K562 (cell line): Measurements from ENCODE around the gene AGO4. TPM values are rescaled to one million over a fixed set of nuclear protein-coding genes. Genes with fewer than 3 reads are reported as not detected.

ENCODE experiments used
- CCNT2 ChIP-seq: IDR thresholded peaks from 2 replicates; pipeline ENCODE4 v1.6.1; 2011; ENCODE audit warnings: borderline replicate concordance, low read depth, mild to moderate bottlenecking, moderate library complexity, mixed read lengths, low read length; ENCODE audit not compliant: insufficient read length; ENCODE audit errors: extremely low read depth
- CREM ChIP-seq: IDR thresholded peaks from 2 replicates; pipeline ENCODE4 v1.6.1; 2014; ENCODE audit warnings: antibody characterized with exemption, low read depth
- FUS ChIP-seq: fragments of 200-400 bp; formaldehyde crosslinking; optimal IDR thresholded peaks from 2 replicates; pipeline ENCODE3; 2017; ENCODE audit warnings: low read depth, low read length
- GATAD2A ChIP-seq: fragments of 450-650 bp; IDR thresholded peaks from 2 replicates; pipeline ENCODE4 v1.6.1; 2017
- HMGXB4 ChIP-seq: sonication (generic); formaldehyde crosslinking; IDR thresholded peaks from 2 replicates; pipeline ENCODE4 v1.8.1; 2023; ENCODE audit warnings: mild to moderate bottlenecking, missing genetic modification reagents
- HNRNPL ChIP-seq: fragments of 200-400 bp; formaldehyde crosslinking; IDR thresholded peaks from 2 replicates; pipeline ENCODE4 v1.6.1; 2017; ENCODE audit warnings: low read depth, mild to moderate bottlenecking, low read length
- ID3 ChIP-seq, 2 experiments: fragments of 250-450 bp in 1 of 2; fragments of 450-650 bp in 1 of 2; sonication (Bioruptor Pico) in 1 of 2; IDR thresholded peaks; 2 replicates each; pipeline versions ENCODE4 v1.6.1 to v1.8.0; 2016 to 2021; ENCODE audit warnings: mild to moderate bottlenecking in 2 of 2, moderate library complexity in 2 of 2, missing compliant biosample characterization in 1 of 2, missing genetic modification characterization in 1 of 2
- KDM5B ChIP-seq: fragments of 200-600 bp; sonication (generic); IDR thresholded peaks from 2 replicates; pipeline ENCODE4 v1.6.1; 2012; ENCODE audit warnings: low read depth, mild to moderate bottlenecking, moderate library complexity, low read length, control low read depth, inconsistent platforms; ENCODE audit not compliant: insufficient replicate concordance
- SAP30 ChIP-seq: fragments of 200-600 bp; sonication (generic); IDR thresholded peaks from 2 replicates; pipeline ENCODE4 v1.6.1; 2012; ENCODE audit warnings: borderline replicate concordance, low read depth, mild to moderate bottlenecking, moderate library complexity, low read length, control low read depth, inconsistent platforms; ENCODE audit not compliant: insufficient read depth, poor library complexity, severe bottlenecking
- STAT6 ChIP-seq: sonication (generic); formaldehyde crosslinking; IDR thresholded peaks from 2 replicates; pipeline ENCODE4 v1.8.1; 2023; ENCODE audit warnings: mild to moderate bottlenecking, missing genetic modification reagents
- TARDBP ChIP-seq: fragments of 450-650 bp; IDR thresholded peaks from 2 replicates; pipeline ENCODE4 v1.6.1; 2016
- TBP ChIP-seq: optimal IDR thresholded peaks from 2 replicates; pipeline ENCODE3; 2011; ENCODE audit warnings: low read depth, low read length, improper control_type of control experiment
- TCF3 ChIP-seq: sonication (generic); formaldehyde crosslinking; IDR thresholded peaks from 2 replicates; pipeline ENCODE4 v1.4.0; 2020; ENCODE audit warnings: mild to moderate bottlenecking, missing genetic modification reagents
- ZNF586 ChIP-seq: fragments of 450-650 bp; formaldehyde crosslinking; conservative IDR thresholded peaks from 2 replicates; pipeline ENCODE4 v1.4.0; 2020; ENCODE audit warnings: mild to moderate bottlenecking, moderate library complexity
- polyA plus RNA-seq, 8 experiments: library from polyadenylated mRNA; depleted of rRNA in 4 of 8; stranded (reverse) in 5 of 8; unstranded in 3 of 8; fragments of >200 nt; fragmentation: Nextera tagmentation in 2 of 8; fragmentation: Illumina TruSeq in 1 of 8; extraction: Ambion mirVana in 2 of 8; extraction: Trizol in 1 of 8; gene quantifications; 2 replicates each; pipeline versions ENCODE4 v1.2.1 to v1.2.3, GENCODE V29; 2011 to 2014; ENCODE audit warnings: inconsistent platforms in 1 of 8, missing spikeins in 1 of 8
- total RNA-seq, 7 experiments: library from RNA; depleted of rRNA in 6 of 7; stranded (reverse); fragments of >200 nt in 6 of 7; fragmentation: Illumina TruSeq in 2 of 7; extraction: Trizol in 2 of 7; gene quantifications; 2 replicates each; pipeline versions ENCODE4 v1.2.1 to v1.2.3, GENCODE V29; 2011 to 2021; ENCODE audit warnings: low replicate concordance in 1 of 7
- TF ChIP-seq, protein P1 (sequence below): sonication (generic); formaldehyde crosslinking; IDR thresholded peaks from 2 replicates; pipeline ENCODE4 v1.8.1; 2023; ENCODE audit warnings: mild to moderate bottlenecking, missing genetic modification reagents

Gene AGO4
- total and polyA plus RNA-seq, 9 of the 15 experiments (the other 6 are each of a cell fraction or from before 2014, with no cell fraction given): 1.3 to 10.5 (median 6.5) TPM

DNA sequence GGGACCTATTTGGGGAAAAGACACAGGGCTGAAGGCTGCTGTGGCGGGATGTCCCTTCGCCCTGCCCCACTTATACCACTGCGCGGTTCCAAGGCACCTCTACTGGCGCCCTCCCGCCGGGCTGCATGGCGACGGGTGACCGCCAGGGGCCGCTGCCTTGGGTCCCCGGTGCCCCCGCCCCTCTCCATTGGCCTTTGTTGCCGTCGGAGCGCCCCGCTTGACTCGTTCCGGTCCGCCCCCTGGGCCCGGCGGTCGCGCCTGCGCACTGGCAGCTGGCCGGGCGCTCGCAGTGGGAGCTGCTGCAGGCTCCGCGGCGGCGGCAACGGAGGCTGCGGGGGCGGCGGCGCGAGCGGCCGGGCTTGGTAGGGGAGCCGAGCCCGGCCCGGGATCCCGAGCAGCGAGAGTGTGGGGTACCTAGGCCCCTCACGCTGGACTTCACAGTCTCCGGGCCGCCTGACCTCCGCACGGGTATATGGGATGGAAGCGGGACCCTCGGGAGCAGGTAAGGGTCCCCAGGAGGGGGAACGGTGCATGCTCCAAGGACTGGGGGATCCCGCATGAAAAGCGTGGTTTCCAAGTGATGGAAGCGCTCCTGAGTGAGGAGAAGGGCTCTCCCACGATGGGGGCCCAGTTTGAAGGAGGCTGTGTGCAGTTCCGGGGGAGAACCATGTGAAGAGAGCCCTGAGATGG is 75.3 kb downstream of the AGO4 start, which contains the start of gene AGO1 (continued):
- TF ChIP-seq HMGXB4 (CRISPR knock-in tag): 0 out of 2 replicates have a peak, but pooled peaks have one; percentile 62
- no peak for TF ChIP-seq ID3 (CRISPR knock-in tag; IDR thresholded peaks at IDR 0.05)
- TF ChIP-seq ID3 (tag; IDR thresholded peaks at IDR 0.05): no peak
- peak; percentile 31 for TF ChIP-seq TCF3 (CRISPR knock-in tag)
- TF ChIP-seq STAT6 (CRISPR knock-in tag): 0 out of 2 replicates have a peak, but pooled peaks have one; percentile 21
- peak; percentile 7 for TF ChIP-seq SAP30
- TF ChIP-seq, protein P1, sequence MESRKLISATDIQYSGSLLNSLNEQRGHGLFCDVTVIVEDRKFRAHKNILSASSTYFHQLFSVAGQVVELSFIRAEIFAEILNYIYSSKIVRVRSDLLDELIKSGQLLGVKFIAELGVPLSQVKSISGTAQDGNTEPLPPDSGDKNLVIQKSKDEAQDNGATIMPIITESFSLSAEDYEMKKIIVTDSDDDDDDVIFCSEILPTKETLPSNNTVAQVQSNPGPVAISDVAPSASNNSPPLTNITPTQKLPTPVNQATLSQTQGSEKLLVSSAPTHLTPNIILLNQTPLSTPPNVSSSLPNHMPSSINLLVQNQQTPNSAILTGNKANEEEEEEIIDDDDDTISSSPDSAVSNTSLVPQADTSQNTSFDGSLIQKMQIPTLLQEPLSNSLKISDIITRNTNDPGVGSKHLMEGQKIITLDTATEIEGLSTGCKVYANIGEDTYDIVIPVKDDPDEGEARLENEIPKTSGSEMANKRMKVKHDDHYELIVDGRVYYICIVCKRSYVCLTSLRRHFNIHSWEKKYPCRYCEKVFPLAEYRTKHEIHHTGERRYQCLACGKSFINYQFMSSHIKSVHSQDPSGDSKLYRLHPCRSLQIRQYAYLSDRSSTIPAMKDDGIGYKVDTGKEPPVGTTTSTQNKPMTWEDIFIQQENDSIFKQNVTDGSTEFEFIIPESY (CRISPR knock-in tag): peak; percentile 62; the same call in 1 of the 2 replicates
- 0 out of 2 replicates have a peak, but pooled peaks have one; percentile 22 for TF ChIP-seq TARDBP
- TF ChIP-seq CREM: peak; percentile 81
- TF ChIP-seq CCNT2: peak; percentile 75
- TF ChIP-seq HNRNPL: peak; percentile 79
- TF ChIP-seq GATAD2A: no peak
- TF ChIP-seq ZNF586: no peak
- TF ChIP-seq TBP: no peak
- peak; percentile 80 for TF ChIP-seq KDM5B
- TF ChIP-seq FUS: peak; percentile 96
